ES-I3 (cell line): ENCODE results near the gene SIPA1.
"Not testable (repeated sequence)": the region's sequence is repeated elsewhere in the genome, so short reads cannot be mapped to it uniquely, and the experiment has no call there.

Experiments
- H3K36me3 ChIP-seq: 2 replicates; pipeline ENCODE4 v1.6.1; 2013; ENCODE audit warnings: mild to moderate bottlenecking, low read length, control low read depth, moderate library complexity; ENCODE audit not compliant: insufficient read depth
- H3K4me1 ChIP-seq: 2 replicates; pipeline ENCODE4 v1.6.1; 2013; ENCODE audit warnings: mild to moderate bottlenecking, control low read depth, low read length; ENCODE audit not compliant: insufficient read depth
- H3K9ac ChIP-seq: 2 replicates; pipeline ENCODE4 v1.6.1; 2013; ENCODE audit warnings: low read depth, mild to moderate bottlenecking, low read length, moderate library complexity
- H3K9me3 ChIP-seq: 2 replicates; pipeline ENCODE4 v1.6.1; 2013; ENCODE audit warnings: mild to moderate bottlenecking, low read length, moderate library complexity; ENCODE audit not compliant: control insufficient read depth, insufficient read depth

Gene SIPA1

DNA sequence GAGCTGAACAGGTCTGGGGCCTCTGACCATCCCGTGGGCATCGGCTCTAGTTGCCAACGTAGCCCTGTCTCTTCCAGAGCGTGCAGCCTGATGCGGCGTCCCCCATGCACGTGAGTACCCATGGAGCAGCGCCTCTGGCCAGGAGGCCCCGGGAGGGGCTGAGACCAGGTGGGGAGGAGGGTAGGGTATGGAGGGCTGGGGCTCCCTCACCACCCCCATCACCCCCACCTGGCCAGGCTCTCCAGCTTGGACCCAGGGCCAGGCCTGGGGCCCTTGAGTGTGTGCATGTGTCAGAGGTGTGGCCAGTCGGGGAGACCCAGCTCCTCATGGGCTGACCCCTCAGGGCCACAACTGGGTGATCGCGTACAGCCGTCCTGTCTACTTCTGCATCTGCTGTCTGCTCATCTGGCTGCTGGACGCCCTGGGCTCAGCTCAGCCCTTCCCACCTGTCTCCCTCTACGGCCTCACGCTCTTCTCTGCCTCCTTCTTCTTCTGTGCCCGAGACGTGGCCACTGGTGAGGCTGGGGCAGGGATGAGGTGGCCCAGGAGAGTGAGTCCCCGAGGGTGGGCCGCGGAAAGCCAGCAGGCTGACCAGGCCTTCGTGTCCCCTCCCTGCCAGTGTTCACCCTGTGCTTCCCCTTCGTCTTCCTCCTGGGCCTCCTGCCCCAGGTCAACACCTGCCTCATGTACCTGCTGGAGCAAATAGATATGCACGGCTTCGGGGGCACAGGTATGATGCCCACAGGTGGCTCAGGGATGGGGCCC lies 13.9 kb upstream of the SIPA1 start:
- no peak overlapping the region for H3K9ac ChIP-seq
- H3K4me1 ChIP-seq = no peaks in the 10 kb centered on the region
- H3K36me3 ChIP-seq = peaks cover 21% of the 10 kb centered on the region
- H3K9me3 ChIP-seq = no peaks in the 10 kb centered on the region

DNA sequence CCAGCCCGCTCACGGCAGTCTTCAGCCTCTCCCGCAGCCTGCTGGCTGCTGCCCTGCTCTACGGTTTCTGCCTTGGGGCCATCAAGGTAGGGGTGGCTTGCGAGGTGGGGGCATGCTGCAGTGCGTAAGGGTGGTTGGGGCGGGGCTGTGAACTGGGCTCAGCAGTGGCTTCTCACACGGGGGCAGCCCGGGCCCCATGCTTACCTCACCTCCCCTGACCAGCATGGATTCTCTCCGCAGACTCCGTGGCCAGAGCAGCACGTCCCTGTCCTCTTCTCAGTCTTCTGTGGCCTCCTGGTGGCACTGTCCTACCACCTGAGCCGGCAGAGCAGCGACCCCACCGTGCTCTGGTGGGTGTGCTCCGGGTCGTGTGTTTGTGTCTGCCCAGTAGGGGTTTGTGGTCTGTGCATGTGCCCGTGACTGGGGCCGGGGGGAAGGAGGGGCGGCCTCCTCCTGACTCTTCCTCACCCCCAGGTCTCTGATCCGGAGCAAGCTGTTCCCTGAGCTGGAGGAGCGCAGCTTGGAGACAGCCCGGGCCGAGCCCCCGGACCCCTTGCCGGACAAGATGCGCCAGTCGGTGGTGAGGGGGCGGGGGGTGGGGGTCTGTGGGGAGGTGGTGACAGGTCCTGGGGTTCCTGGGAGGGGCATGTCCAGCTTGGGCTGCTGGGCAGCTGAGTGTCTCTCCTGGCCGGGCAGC lies 12.8 kb upstream of the SIPA1 start:
- Histone ChIP-seq H3K4me1 (no peaks in the 10 kb centered on the region), H3K9ac (no peak overlapping the region), H3K9me3 (no peaks in the 10 kb centered on the region), H3K36me3 (peaks cover 26% of the 10 kb centered on the region)

DNA sequence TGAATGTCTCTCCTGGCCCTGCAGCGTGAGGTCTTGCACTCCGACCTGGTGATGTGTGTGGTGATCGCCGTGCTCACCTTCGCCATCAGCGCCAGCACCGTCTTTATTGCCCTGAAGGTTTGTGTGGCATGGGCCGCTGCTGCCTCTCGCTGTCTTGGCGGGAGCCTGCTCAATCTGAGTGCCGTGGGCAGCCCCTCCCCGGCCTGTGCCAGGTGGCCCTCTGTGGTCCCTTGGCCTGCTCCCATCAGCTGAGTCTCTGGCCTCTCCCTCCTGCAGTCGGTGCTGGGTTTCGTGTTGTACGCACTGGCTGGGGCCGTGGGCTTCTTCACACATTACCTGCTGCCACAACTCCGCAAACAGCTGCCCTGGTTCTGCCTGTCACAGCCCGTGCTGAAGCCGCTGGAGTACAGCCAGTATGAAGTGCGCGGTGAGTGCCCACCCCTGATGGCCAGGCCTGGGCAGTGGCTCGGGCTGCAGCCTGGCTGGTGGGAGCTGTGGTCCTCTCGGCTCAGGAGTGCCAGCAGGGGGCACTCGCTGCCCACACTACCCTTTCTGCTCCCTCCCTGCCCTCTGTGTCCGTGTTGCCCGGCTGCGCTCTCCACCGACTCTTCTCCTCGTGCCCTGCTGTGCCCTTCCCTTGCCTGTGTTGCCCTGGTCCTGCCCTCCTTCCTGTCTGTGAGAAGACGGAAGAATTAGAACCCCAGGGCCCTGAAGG lies 12.1 kb upstream of the SIPA1 start:
- H3K9ac ChIP-seq = no peak overlapping the region
- no peaks in the 10 kb centered on the region for H3K9me3 ChIP-seq
- peaks cover 26% of the 10 kb centered on the region for H3K36me3 ChIP-seq
- H3K4me1 ChIP-seq = no peaks in the 10 kb centered on the region

DNA sequence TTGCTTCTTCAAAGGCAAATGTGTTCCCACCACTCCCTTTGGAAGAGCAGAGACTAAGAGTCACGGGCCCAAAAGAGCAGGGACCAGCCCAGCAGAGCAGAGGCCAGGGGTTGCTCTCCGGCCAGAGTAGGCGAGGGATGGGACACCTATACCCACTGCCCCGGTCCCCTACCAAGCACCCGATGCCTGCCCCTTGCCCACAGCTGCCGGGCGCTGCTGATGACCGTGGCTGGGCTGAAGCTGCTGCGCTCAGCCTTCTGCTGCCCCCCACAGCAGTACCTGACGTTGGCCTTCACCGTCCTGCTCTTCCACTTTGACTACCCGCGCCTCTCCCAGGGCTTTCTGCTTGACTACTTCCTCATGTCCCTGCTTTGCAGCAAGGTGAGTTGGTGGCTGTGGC lies 10.7 kb upstream of the SIPA1 start:
- H3K9me3 ChIP-seq = no peaks in the 10 kb centered on the region
- H3K4me1 ChIP-seq = no peaks in the 10 kb centered on the region
- H3K9ac ChIP-seq = no peak overlapping the region
- H3K36me3 ChIP-seq = peaks cover 20% of the 10 kb centered on the region

DNA sequence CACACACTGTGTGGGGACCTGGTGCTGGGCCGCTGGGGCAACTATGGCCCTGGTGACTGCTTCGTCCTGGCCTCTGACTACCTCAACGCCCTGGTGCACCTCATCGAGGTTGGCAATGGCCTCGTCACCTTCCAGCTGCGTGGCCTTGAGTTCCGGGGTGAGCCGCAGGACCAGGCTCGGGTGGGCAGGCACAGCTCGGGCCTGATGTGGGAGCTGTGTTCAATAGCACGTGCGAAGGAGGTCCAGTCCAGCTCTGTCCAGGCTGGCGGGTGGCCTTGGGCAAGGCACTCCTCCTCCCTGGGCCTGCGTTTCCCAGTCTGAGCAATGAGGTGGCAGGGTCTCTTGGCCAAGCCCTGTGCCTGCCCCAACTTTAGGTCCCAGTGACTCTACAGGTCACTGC lies 8.3 kb upstream of the SIPA1 start:
- Histone ChIP-seq H3K9me3 (no peaks in the 10 kb centered on the region), H3K4me1 (no peaks in the 10 kb centered on the region), H3K36me3 (peaks cover 23% of the 10 kb centered on the region), H3K9ac (no peak overlapping the region)

DNA sequence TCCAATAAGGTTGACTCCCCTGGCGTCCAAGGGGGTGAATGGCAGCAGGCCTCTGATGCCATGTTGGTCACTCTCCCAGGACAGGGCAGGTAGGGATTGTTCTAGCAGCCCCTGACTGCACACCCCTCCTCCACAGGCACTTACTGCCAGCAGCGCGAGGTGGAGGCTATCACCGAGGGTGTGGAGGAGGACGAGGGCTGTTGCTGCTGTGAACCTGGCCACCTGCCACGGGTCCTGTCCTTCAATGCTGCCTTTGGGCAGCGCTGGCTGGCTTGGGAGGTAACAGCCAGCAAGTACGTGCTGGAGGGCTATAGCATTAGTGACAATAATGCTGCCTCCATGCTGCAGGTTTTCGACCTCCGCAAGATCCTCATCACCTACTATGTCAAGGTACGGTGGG lies 7.7 kb upstream of the SIPA1 start:
- Histone ChIP-seq H3K9ac (no peak overlapping the region), H3K4me1 (no peaks in the 10 kb centered on the region), H3K9me3 (no peaks in the 10 kb centered on the region), H3K36me3 (peaks cover 29% of the 10 kb centered on the region)

DNA sequence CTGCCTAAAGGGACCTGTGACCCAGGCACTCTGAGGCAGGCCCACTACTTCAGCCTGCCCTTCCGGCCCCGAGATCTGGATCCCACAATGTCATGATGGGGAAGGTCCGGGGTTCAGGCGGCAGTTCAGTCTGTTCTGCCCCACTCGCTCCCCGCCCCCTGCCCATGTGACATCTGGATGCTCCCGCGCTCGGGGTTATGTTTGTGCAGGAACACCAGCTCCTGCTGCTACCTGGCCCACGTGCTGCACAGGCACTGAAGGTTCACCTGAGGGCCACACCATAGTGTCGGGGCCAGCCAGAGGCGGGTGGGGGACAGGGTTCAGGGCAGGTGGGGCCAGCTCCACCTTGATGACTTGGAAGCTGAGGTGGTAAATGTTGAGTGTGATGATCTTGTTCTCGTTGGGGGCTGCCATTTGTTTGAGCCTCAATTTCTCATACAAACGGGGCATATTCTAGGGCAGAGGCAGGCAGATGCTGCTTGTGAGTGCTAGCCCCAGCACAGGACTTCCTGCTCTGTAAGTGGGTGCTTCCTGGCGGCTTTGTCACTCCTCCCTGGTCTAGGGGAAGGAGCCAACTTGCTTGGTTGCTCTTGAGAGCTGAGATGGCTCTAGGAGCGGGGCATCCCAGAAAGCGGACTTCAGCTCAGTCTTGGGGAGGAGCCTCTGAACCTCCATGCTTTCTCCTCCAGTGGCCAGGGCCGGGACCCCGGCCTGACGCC lies 4.4 kb upstream of the SIPA1 start:
- Histone ChIP-seq H3K4me1 (peaks cover 9% of the 10 kb centered on the region; the same call in 1 of the 2 replicates), H3K9me3 (no peaks in the 10 kb centered on the region), H3K36me3 (peaks cover 18% of the 10 kb centered on the region; the same call in 1 of the 2 replicates), H3K9ac (no peak overlapping the region)

DNA sequence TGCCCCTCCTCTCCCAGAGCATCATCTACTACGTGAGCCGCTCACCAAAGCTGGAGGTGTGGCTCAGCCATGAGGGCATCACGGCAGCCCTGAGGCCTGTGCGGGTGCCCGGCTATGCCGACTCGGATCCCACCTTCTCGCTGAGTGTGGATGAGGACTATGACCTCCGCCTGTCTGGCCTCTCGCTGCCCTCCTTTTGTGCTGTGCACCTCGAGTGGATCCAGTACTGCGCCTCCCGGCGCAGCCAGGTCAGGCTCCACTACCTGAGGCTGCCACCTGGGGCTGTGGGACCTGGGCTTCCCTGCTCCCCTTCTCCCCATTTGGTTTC lies 3.8 kb upstream of the SIPA1 start:
- Histone ChIP-seq H3K9me3 (no peaks in the 10 kb centered on the region), H3K4me1 (peaks cover 12% of the 10 kb centered on the region), H3K9ac (no peak overlapping the region), H3K36me3 (peaks cover 18% of the 10 kb centered on the region; the same call in 1 of the 2 replicates)

DNA sequence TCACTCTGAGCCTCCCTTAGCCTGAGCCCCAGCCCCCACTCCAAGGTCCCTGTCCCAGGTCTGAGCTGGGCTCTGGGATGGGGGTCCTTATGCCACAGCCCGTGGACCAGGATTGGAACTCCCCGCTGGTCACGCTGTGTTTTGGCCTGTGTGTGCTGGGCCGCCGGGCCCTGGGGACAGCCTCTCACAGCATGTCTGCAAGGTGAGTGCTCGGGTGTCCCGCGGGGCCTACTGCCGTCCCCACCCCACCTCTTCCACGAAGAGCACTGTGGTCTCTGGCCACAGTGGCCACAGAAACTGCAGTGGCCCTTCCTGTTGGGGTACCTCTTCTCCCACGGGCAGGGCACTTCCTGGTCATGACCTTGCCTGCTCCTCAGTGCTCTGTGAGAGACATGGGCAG lies 3.5 kb upstream of the SIPA1 start:
- Histone ChIP-seq H3K4me1 (peaks cover 12% of the 10 kb centered on the region), H3K9me3 (no peaks in the 10 kb centered on the region), H3K9ac (no peak overlapping the region), H3K36me3 (peaks cover 15% of the 10 kb centered on the region; the same call in 1 of the 2 replicates)

DNA sequence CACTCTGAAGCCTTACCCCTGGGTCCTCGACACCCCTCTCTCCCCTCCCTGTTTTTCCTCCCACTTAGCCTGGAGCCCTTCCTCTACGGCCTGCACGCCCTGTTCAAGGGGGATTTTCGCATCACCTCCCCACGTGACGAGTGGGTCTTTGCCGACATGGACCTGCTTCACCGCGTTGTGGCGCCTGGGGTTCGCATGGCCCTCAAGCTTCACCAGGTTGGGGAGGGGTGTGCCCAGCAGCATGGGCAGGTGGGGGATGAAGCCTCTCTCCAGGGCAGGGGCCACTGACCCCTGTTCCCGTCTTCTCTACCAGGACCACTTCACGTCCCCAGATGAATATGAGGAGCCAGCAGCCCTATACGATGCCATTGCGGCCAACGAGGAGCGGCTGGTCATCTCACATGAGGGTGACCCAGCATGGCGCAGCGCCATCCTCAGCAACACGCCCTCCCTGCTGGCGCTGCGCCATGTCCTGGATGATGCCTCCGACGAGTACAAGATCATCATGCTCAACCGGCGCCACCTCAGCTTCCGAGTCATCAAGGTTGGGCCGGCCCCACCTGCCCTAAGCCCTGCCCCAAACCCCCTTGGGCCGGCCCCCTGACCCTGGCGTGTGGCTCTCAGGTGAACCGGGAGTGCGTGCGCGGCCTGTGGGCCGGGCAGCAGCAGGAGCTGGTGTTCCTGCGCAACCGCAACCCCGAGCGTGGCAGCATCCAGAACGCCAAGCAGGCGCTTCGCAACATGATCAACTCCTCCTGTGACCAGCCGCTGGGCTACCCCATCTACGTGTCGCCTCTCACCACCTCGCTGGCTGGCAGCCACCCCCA lies 2.8 kb upstream of the SIPA1 start:
- no peaks in the 10 kb centered on the region for H3K9me3 ChIP-seq
- H3K4me1 ChIP-seq = peaks cover 12% of the 10 kb centered on the region
- peaks cover 14% of the 10 kb centered on the region; the same call in 1 of the 2 replicates for H3K36me3 ChIP-seq
- no peak overlapping the region for H3K9ac ChIP-seq

DNA sequence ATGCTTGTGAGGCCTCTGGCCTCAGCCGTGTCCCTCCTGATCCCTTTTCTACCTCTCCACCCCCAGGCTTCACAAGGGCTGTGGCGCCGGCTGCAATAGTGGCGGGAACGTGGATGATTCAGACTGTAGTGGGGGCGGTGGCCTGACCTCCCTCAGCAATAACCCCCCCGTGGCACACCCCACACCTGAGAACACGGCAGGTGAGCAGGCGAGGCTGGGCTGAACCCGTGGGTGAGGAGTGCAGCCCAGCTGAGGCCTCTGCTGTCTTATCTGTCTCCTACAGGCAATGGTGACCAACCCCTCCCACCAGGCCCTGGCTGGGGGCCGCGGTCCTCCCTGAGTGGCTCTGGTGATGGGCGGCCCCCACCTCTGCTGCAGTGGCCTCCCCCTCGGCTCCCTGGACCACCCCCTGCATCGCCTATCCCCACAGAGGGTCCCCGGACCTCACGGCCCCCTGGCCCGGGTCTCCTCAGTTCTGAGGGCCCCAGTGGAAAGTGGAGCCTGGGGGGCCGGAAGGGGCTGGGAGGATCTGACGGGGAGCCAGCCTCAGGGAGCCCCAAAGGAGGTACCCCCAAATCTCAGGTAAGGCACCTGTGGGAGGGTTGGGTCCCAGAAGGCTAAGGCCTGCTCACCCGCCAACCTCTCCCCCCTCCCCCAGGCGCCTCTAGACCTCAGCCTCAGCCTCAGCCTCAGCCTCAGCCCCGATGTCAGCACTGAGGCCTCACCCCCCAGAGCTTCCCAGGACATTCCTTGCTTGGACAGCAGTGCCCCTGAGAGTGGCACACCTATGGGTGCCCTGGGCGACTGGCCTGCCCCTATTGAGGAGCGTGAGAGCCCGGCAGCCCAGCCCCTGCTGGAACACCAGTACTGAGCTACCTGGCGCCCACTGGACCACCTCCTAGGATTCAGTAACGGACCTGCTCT lies 1.5 kb upstream of the SIPA1 start:
- Histone ChIP-seq H3K9me3 (no peaks in the 10 kb centered on the region), H3K4me1 (peaks cover 12% of the 10 kb centered on the region), H3K9ac (no peak overlapping the region), H3K36me3 (peaks cover 14% of the 10 kb centered on the region; the same call in 1 of the 2 replicates)

DNA sequence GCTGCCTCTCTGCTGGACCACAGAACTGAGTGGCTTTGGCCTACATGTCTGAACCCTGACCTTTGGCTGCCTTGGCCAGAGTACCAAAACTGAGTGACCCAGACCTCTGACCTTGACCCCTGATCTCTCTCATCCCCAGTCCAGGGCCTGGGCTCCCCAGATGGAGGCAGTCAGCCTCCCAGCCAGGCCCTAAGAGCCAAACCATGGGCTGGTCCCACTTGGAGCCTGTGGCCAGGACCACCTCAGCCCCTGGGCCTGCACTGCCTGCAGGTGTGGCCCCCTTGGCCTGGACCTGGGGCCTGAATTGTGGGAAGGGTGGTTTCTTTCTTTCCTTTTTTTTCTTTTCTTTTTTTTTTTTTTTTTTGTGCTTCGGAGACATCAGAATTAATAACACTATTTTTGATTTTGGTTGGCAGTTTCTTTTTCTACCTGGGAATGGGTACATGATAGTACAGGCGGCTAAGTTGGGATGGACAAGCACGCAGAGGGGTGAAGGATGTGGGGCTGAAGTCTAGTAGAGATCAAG lies 806 bp upstream of the SIPA1 start:
- Histone ChIP-seq H3K4me1 (peaks cover 12% of the 10 kb centered on the region), H3K9ac (peak overlapping the region; percentile 84), H3K9me3 (no peaks in the 10 kb centered on the region), H3K36me3 (peaks cover 14% of the 10 kb centered on the region; the same call in 1 of the 2 replicates)

DNA sequence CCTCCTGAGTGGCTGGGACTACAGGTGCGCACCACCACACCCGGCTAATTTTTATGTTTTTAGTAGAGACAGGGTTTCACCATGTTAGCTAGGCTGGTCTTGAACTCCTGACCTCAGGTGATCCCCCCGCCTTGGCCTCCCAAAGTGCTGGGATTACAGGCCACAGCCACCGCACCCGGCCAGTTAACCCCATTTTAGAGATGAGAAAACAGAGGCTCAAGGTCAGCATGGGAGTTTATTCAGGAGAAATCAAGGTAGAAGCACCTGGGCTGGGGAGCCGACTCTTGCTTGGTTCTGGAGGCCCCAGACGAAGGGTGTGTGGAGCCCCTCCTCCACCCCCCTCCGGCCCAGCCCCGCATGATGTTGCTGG lies 1.3 kb downstream of the SIPA1 start:
- not testable (repeated sequence) for H3K9ac ChIP-seq, H3K9me3 ChIP-seq, H3K36me3 ChIP-seq
- peaks cover 26% of the 10 kb centered on the region for H3K4me1 ChIP-seq
